GM19372 (cell line): Measurements from ENCODE around the gene RAI2.

Source experiments
- ATAC-seq: cut with Tn5 transposase; IDR thresholded peaks from one replicate; pipeline ENCODE4 v1.9.1; 2021; ENCODE audit warnings: mild to moderate bottlenecking, low read depth, moderate library complexity; ENCODE audit not compliant: unreplicated experiment

RAI2 gene

DNA sequence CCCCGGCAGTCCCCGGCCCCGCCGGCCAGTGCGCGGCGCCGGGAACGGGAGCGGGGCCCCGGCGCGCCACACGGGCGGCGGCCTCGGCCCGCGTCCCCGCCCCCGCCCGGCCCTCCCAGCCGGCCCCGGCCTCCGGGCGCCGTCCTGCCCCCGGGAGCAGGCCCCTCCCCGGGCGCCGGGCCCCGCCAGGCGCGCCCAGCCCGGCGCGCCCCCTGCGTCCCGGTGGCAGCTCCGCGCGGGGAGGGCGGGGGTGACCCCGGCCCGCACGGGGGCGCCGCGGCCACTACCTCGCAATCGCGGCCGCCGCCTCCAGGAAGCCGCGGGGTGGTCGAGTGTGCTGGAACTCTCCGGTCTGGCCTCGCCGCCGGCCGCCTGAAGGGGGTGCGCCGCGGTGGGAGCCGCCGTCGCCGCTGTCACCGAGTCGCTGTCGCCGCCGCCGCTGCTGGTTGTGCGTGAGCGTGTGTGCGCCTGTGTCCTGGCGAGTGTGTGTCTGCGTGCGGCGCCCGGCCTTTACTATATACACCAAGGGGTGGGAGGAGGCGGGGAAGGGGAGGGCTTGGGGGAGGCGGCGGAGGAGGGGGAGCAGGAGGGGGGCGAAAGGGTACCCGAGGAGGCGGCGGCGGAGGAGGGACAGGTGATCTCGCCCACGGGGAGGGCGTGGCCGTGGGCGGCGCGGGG lies at the start of gene RAI2:
Gene RAI2, minus strand, starts transcription at position 488 of the 678 bp plus-strand sequence. CDS start 59,288 bp downstream, outside the sequence.
- no peak for ATAC-seq

- no peak for ATAC-seq
Measured at GRCh38 chrX:17888421-17888820, 27.3 kb upstream of the RAI2 start.

GRCh38 chrX:17882680-17883079 lies 21.6 kb upstream of the RAI2 start:
- ATAC-seq, result no peak

GRCh38 chrX:17878028-17878670 lies 17.1 kb upstream of the RAI2 start:
- ATAC-seq, result no peak

- ATAC-seq, result no peak
Measured at GRCh38 chrX:17876135-17876534, 15.0 kb upstream of the RAI2 start.

DNA sequence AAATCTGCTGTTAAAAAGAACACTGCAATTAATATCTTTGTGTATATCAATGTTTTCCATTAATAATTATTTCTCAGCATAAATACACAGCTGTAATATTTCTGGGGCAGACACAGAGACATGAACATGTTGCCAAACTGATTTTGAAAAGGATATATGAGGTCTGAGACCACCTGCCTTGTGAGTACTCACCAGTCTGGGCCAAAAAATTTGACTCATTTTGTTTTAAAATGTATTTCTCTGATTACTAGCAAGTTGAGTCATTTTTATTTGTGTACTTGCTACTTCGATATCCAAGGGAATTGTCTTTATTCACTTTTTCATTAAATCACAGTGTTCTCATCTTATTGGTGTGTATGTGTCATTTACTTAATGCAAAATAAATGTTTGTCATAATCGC lies 8.5 kb upstream of the RAI2 start:
- ATAC-seq, result no peak

GRCh38 chrX:17861489-17862011 lies 452 bp upstream of the RAI2 start:
- no peak for ATAC-seq

DNA sequence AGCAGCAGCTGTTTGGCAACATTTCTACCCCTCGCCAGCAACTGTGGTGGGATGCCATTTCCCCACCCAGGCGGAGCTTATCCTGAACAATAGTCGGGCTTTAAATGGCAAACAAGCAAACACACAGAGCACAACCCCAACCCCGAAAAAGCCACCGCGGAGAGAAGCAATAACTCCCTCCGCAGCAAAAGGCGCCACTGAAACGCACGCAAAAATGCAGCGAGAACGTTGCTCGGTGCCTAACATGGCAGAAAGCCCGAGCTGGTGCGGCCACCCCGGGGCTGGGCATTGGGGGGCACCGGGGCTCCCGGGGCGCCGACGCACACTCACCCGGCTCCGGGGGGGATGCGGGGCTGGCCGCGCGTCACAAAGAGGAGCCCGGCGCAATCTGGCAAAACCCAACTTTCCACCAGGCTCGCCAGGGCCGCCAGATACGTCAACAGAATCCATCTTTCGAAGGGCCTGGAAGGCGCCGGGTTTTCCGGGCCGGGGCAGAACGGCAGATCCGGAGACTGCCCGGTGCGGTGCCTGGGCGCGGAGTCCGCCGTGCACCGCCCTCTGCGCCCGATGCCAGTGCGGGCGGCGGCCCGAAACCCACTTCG lies 818 bp downstream of the RAI2 start:
- ATAC-seq, result no peak

- no peak for ATAC-seq
Measured at GRCh38 chrX:17859609-17860178, 1.4 kb downstream of the RAI2 start.

DNA sequence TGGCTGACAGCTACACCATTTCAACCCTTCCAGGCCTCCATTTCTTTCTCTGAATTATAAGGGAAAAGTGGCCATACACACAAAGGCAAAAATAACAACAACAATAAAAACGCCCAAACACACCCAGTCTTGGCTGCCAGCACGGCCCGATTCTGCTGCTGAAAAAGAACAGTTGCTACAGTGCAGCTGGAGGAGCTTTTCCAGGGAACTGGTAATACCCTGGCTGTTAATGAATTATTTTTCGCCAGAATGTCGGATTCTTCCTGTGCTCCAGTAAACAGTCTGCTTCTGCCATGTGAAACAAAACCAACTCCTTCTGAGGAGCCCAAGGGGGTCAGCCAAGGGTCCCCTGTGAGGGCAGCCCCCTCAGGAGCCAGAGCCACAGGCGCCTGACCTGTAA lies 6.6 kb downstream of the RAI2 start:
- no peak for ATAC-seq

- no peak for ATAC-seq
Measured at GRCh38 chrX:17854069-17854468, 7.0 kb downstream of the RAI2 start.

DNA sequence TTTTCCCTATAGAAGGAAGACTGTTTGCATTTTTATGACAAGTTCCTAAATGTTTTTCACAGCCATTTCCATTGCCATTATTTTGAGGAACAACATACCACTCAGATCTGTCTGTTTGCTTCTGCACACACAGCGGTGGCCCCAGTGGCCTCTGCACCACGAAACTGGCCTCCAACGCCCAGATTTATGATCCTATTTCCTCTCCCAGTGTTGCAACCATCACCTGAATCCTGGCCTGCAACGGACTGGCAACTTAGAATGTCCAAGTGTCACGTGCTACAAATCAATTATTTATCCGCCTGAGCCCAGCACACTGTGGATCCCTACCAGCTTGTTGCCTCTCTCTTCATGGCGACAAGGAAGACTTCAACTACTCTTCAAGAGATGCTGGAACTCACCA lies 9.2 kb downstream of the RAI2 start:
- ATAC-seq, result no peak

- ATAC-seq, result no peak
Measured at GRCh38 chrX:17848545-17849265, 12.4 kb downstream of the RAI2 start.

GRCh38 chrX:17846045-17846444 lies 15.1 kb downstream of the RAI2 start:
- ATAC-seq, result no peak

- no peak for ATAC-seq
Measured at GRCh38 chrX:17844236-17844635, 16.9 kb downstream of the RAI2 start.

- no peak for ATAC-seq
Measured at GRCh38 chrX:17842769-17843525, 18.2 kb downstream of the RAI2 start.

- no peak for ATAC-seq
Measured at GRCh38 chrX:17839269-17839668, 21.8 kb downstream of the RAI2 start.

- ATAC-seq, result no peak
Measured at GRCh38 chrX:17836830-17837229, 24.3 kb downstream of the RAI2 start.

GRCh38 chrX:17833954-17834353 lies 27.1 kb downstream of the RAI2 start:
- ATAC-seq, result no peak

GRCh38 chrX:17831255-17831654 lies 29.8 kb downstream of the RAI2 start:
- ATAC-seq, result no peak
